WTC11 (cell line): ENCODE measurements around the gene SPDEF. TPM values are rescaled to one million over a fixed set of nuclear protein-coding genes. Genes with fewer than 3 reads are reported as not detected.

Source experiments
- ATAC-seq: fragments of 200-7000 bp; cut with Tn5 transposase; 2 replicates; pipeline ENCODE4 v1.10.0; 2021; ENCODE audit warnings: mild to moderate bottlenecking, moderate library complexity
- CTCF ChIA-PET: fragments of 300-600 bp; sonication (Branson Sonifier 250); formaldehyde crosslinking; loops from one replicate; lab custom pipeline; 2021; ENCODE audit warnings: antibody characterized with exemption; lab: Charles Lee
- POLR2A ChIA-PET: fragments of 350-600 bp; sonication (Branson Sonifier 250); formaldehyde crosslinking; loops from one replicate; lab custom pipeline; 2021; ENCODE audit warnings: antibody characterized with exemption; lab: Charles Lee
- DNase-seq: peaks from one replicate; pipeline ENCODE4 v3.0.0; 2021; ENCODE audit warnings: low spot score
- H3K27ac Mint-ChIP-seq: 2 replicates; pipeline ENCODE4 v1.8.0; 2021; ENCODE audit warnings: mixed read lengths
- H3K27me3 Mint-ChIP-seq: 2 replicates; pipeline ENCODE4 v1.8.0; 2021; ENCODE audit warnings: low read depth, mild to moderate bottlenecking, moderate library complexity, mixed read lengths
- H3K36me3 Mint-ChIP-seq: 2 replicates; pipeline ENCODE4 v1.8.0; 2021; ENCODE audit warnings: mixed read lengths
- H3K4me1 Mint-ChIP-seq: 2 replicates; pipeline ENCODE4 v1.8.0; 2022; ENCODE audit warnings: mixed read lengths
- H3K4me3 Mint-ChIP-seq: 2 replicates; pipeline ENCODE4 v1.8.0; 2021; ENCODE audit warnings: mild to moderate bottlenecking, moderate library complexity, mixed read lengths
- H3K9me3 Mint-ChIP-seq: 2 replicates; pipeline ENCODE4 v1.8.0; 2021; ENCODE audit warnings: mixed read lengths
- ARID4B ChIP-seq: sonication (generic); formaldehyde crosslinking; IDR thresholded peaks from 2 replicates; pipeline ENCODE4 v1.8.0; 2023; ENCODE audit warnings: missing genetic modification reagents, mild to moderate bottlenecking, borderline replicate concordance
- CREM ChIP-seq: sonication (generic); formaldehyde crosslinking; IDR thresholded peaks from 2 replicates; pipeline ENCODE4 v1.8.1; 2022; ENCODE audit warnings: mild to moderate bottlenecking, missing genetic modification reagents, moderate library complexity
- ESRRA ChIP-seq: sonication (generic); formaldehyde crosslinking; IDR thresholded peaks from 2 replicates; pipeline ENCODE4 v1.8.1; 2022; ENCODE audit warnings: mild to moderate bottlenecking, missing genetic modification reagents, borderline replicate concordance
- FOXK1 ChIP-seq: sonication (generic); formaldehyde crosslinking; IDR thresholded peaks from 2 replicates; pipeline ENCODE4 v1.8.0; 2022; ENCODE audit warnings: mild to moderate bottlenecking, moderate library complexity, missing genetic modification reagents
- GABPB1 ChIP-seq: sonication (generic); formaldehyde crosslinking; IDR thresholded peaks from 2 replicates; pipeline ENCODE4 v1.8.1; 2023; ENCODE audit warnings: mild to moderate bottlenecking, missing genetic modification reagents
- GTF2I ChIP-seq: fragments of 250-450 bp; sonication (Bioruptor Pico); conservative IDR thresholded peaks from 2 replicates; pipeline ENCODE4 v1.4.0; 2021; ENCODE audit warnings: mild to moderate bottlenecking
- HMGA2 ChIP-seq: fragments of 250-450 bp; sonication (Bioruptor Pico); IDR thresholded peaks from 2 replicates; pipeline ENCODE4 v1.4.0; 2021; ENCODE audit warnings: mild to moderate bottlenecking, moderate library complexity
- HMGXB4 ChIP-seq: sonication (generic); formaldehyde crosslinking; IDR thresholded peaks from 2 replicates; pipeline ENCODE4 v1.8.1; 2023; ENCODE audit warnings: mild to moderate bottlenecking, moderate library complexity, missing genetic modification reagents
- IRF1 ChIP-seq: sonication (generic); formaldehyde crosslinking; IDR thresholded peaks from 2 replicates; pipeline ENCODE4 v1.8.0; 2023; ENCODE audit warnings: missing genetic modification reagents
- KAT7 ChIP-seq: sonication (generic); formaldehyde crosslinking; IDR thresholded peaks from 2 replicates; pipeline ENCODE4 v1.8.1; 2023; ENCODE audit warnings: missing genetic modification reagents, mild to moderate bottlenecking, borderline replicate concordance
- PRDM15 ChIP-seq: sonication (generic); formaldehyde crosslinking; IDR thresholded peaks from 2 replicates; pipeline ENCODE4 v1.8.0; 2022; ENCODE audit warnings: missing genetic modification reagents
- RELA ChIP-seq: sonication (generic); formaldehyde crosslinking; IDR thresholded peaks from 2 replicates; pipeline ENCODE4 v1.8.1; 2022; ENCODE audit warnings: missing genetic modification reagents, mild to moderate bottlenecking, borderline replicate concordance
- SMAD3 ChIP-seq: sonication (generic); formaldehyde crosslinking; IDR thresholded peaks from 2 replicates; pipeline ENCODE4 v1.8.0; 2022; ENCODE audit warnings: missing genetic modification reagents, mild to moderate bottlenecking, borderline replicate concordance
- TEAD4 ChIP-seq: sonication (generic); formaldehyde crosslinking; IDR thresholded peaks from 2 replicates; pipeline ENCODE4 v1.8.0; 2022; ENCODE audit warnings: mild to moderate bottlenecking, missing genetic modification reagents
- USF2 ChIP-seq: sonication (generic); formaldehyde crosslinking; IDR thresholded peaks from 2 replicates; pipeline ENCODE4 v1.8.1; 2023; ENCODE audit warnings: mild to moderate bottlenecking, missing genetic modification reagents, moderate library complexity
- ZBTB21 ChIP-seq: sonication (generic); formaldehyde crosslinking; IDR thresholded peaks from 2 replicates; pipeline ENCODE4 v1.8.1; 2023; ENCODE audit warnings: mild to moderate bottlenecking, missing genetic modification reagents, borderline replicate concordance
- ZNF121 ChIP-seq: sonication (generic); formaldehyde crosslinking; IDR thresholded peaks from 2 replicates; pipeline ENCODE4 v1.8.0; 2023; ENCODE audit warnings: missing genetic modification reagents
- ZNF423 ChIP-seq: fragments of 250-450 bp; sonication (Bioruptor Pico); IDR thresholded peaks from 2 replicates; pipeline ENCODE4 v2.1.2; 2022; ENCODE audit warnings: mild to moderate bottlenecking, moderate library complexity
- ZNF671 ChIP-seq: fragments of 250-450 bp; sonication (Bioruptor Pico); IDR thresholded peaks from 2 replicates; pipeline ENCODE4 v1.8.0; 2021; ENCODE audit warnings: mild to moderate bottlenecking
- total RNA-seq: library from RNA; stranded (reverse); gene quantifications from 3 replicates; pipeline ENCODE4 v1.2.3, GENCODE V29; 2021

Gene SPDEF
- total RNA-seq, 1 experiment from 2014 or later = 0.72 TPM

GRCh38 chr6:34517461-34517881 is 38.7 kb downstream of the SPDEF start:
- TF ChIP-seq ZNF671 (no peak), ZBTB21 (no peak), HMGXB4 (CRISPR knock-in tag) (no peak)
- peaks cover 28% of the 10 kb centered on the region for H3K4me1 Mint-ChIP-seq
- no peak overlapping the region for H3K4me3 Mint-ChIP-seq
- no peaks in the 10 kb centered on the region for H3K9me3 Mint-ChIP-seq
- ATAC-seq = no peak
- H3K27me3 Mint-ChIP-seq = peaks cover 3% of the 10 kb centered on the region
- no peak for DNase-seq
- no peaks in the 10 kb centered on the region for H3K36me3 Mint-ChIP-seq
- POLR2A ChIA-PET = no interaction called here
- CTCF ChIA-PET = interaction anchor here (1.4 kb wide), 1 partner anchor 42 kb away, joined by 3 read pairs; no protein-coding TSS in a partner anchor
- H3K27ac Mint-ChIP-seq = no peak overlapping the region

- CTCF ChIA-PET = interaction anchor here (0.5 to 1.8 kb wide), 3 partner anchors 41 to 273 kb away, joined by 3 to 7 read pairs (median 4); no protein-coding TSS in a partner anchor
- no peak for TF ChIP-seq ARID4B (CRISPR knock-in tag)
- no peak for TF ChIP-seq KAT7 (CRISPR knock-in tag)
- TF ChIP-seq GABPB1 (CRISPR knock-in tag) = no peak
- TF ChIP-seq ZBTB21 = no peak
- TF ChIP-seq RELA (CRISPR knock-in tag) = no peak
- TF ChIP-seq USF2 (CRISPR knock-in tag) = no peak
- no peak for TF ChIP-seq ESRRA (CRISPR knock-in tag)
- no peak for TF ChIP-seq SMAD3 (CRISPR knock-in tag)
- no peak for TF ChIP-seq TEAD4 (CRISPR knock-in tag)
- TF ChIP-seq FOXK1 (CRISPR knock-in tag) = no peak
- no peak for TF ChIP-seq HMGA2
- TF ChIP-seq ZNF121 (CRISPR knock-in tag) = no peak
- no peak for TF ChIP-seq IRF1
- no peak for TF ChIP-seq CREM (CRISPR knock-in tag)
- no peak for TF ChIP-seq PRDM15
- no peak for TF ChIP-seq ZNF423
- TF ChIP-seq GTF2I (CRISPR knock-in tag) = no peak
Measured at GRCh38 chr6:34516391-34517324, 39.5 kb downstream of the SPDEF start.

More at GRCh38 chr6:34516391-34517324, 39.5 kb downstream of the SPDEF start:
- Mint-ChIP-seq H3K27me3 (peaks cover 3% of the 10 kb centered on the region), H3K4me1 (peaks cover 28% of the 10 kb centered on the region), H3K9me3 (no peaks in the 10 kb centered on the region), H3K27ac (peak overlapping the region; percentile 76; the same call in 1 of the 2 replicates), H3K4me3 (no peak overlapping the region), H3K36me3 (no peaks in the 10 kb centered on the region)
- DNase-seq (peak; percentile 10), ATAC-seq (no peak)
- POLR2A ChIA-PET = no interaction called here
